Calu3 (cell line): ENCODE measurements around the gene DNAJB5. TPM values are rescaled to one million over a fixed set of nuclear protein-coding genes. Genes with fewer than 3 reads are reported as not detected.
A peak's percentile ranks its signal among the peaks of the same experiment; 100 is the strongest.

ENCODE experiments used
- BruUV-seq: library from RNA; stranded (reverse); fragments of 400-500 nt; replicated peaks from 2 replicates; lab custom pipeline; 2021; lab: Mats Ljungman, UMichigan
- CTCF ChIA-PET: fragments of 300-600 bp; sonication (Branson Sonifier 250); formaldehyde crosslinking; loops from one replicate; lab custom pipeline; 2022; ENCODE audit warnings: antibody characterized with exemption; lab: Charles Lee
- DNase-seq: peaks from one replicate; pipeline ENCODE4 v3.0.0; 2022
- H3K27ac Mint-ChIP-seq: one replicate; pipeline ENCODE4 v1.8.0; 2022; ENCODE audit warnings: mixed read lengths; ENCODE audit not compliant: unreplicated experiment
- H3K27me3 Mint-ChIP-seq: one replicate; pipeline ENCODE4 v1.8.0; 2022; ENCODE audit warnings: mixed read lengths; ENCODE audit not compliant: unreplicated experiment
- H3K36me3 Mint-ChIP-seq: one replicate; pipeline ENCODE4 v1.8.0; 2022; ENCODE audit warnings: mild to moderate bottlenecking, moderate library complexity, mixed read lengths; ENCODE audit not compliant: insufficient read depth, unreplicated experiment
- H3K4me1 Mint-ChIP-seq: one replicate; pipeline ENCODE4 v1.8.0; 2022; ENCODE audit warnings: mild to moderate bottlenecking, low read depth, mixed read lengths; ENCODE audit not compliant: unreplicated experiment
- H3K4me3 Mint-ChIP-seq: one replicate; pipeline ENCODE4 v1.8.0; 2022; ENCODE audit warnings: mild to moderate bottlenecking, low read depth, moderate library complexity, mixed read lengths; ENCODE audit not compliant: unreplicated experiment
- H3K9me3 Mint-ChIP-seq: one replicate; pipeline ENCODE4 v1.8.0; 2022; ENCODE audit warnings: low read depth, mixed read lengths; ENCODE audit not compliant: unreplicated experiment
- intact Hi-C: fragments of 100-400 bp; cut with micrococcal nuclease; formaldehyde crosslinking; loops from one replicate; pipeline ENCODE4 v1.10.0; 2022; ENCODE audit not compliant: unreplicated experiment
- total RNA-seq: library from RNA; stranded (reverse); gene quantifications from 2 replicates; pipeline ENCODE4 v1.2.3, GENCODE V29; 2022
- TF ChIP-seq, protein P1 (sequence below): fragments of 200-600 bp; IDR thresholded peaks from one replicate; pipeline ENCODE4 v1.8.0; 2022; ENCODE audit warnings: antibody characterized with exemption; ENCODE audit not compliant: unreplicated experiment

DNAJB5 gene
- total RNA-seq, 1 experiment from 2014 or later: 3.1 TPM

DNA sequence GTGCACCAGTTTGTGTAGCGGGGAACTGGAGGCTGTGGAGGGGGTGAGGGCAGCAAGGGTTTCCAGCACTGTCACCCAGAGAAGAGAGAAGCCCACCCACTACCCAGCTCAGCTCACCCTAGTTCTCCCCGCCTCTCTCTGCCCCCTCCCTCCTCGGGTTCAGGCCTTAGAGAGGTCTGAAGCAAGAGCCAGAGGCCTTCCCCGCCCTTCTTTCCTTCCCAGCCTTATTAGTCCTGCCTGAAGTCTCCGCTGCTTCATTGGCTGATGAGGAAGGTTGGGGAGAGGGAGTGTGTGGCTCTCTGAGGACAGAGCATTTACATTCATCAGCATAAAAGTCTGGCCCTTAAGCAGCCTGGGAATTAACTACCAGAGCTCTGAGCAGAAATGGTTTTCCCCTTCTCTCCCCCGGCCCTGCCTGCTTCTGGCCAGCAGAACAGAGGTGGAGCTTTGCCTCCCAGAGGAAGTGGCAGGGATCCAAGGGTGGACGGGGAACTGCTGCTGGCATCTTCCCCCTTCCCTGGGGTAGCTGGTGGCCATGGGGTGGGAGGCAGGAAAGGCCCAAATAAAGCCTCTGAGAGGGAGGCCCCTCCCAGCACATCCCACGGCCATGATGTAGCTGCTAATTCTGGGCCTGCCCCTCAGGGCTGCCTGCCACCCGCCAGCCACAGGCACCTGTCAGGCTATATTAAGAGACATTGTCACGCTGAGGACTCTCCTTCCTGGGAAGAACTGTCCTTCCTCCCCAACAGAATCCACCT lies 4.1 kb downstream of the DNAJB5 start:
- CTCF ChIA-PET: interaction anchor here (1.0 to 2.7 kb wide), 3 partner anchors 57 to 94 kb away, joined by 3 to 27 read pairs (median 3); no protein-coding TSS in a partner anchor
- intact Hi-C loops: no loop called here
- no peak for DNase-seq
- H3K4me1 Mint-ChIP-seq: peaks cover 13% of the 10 kb centered on the region
- H3K36me3 Mint-ChIP-seq: peaks cover 55% of the 10 kb centered on the region
- no TSS peak for BruUV-seq
- peak overlapping the region; percentile 51 for H3K27ac Mint-ChIP-seq
- H3K9me3 Mint-ChIP-seq: no peaks in the 10 kb centered on the region
- TF ChIP-seq, protein P1, sequence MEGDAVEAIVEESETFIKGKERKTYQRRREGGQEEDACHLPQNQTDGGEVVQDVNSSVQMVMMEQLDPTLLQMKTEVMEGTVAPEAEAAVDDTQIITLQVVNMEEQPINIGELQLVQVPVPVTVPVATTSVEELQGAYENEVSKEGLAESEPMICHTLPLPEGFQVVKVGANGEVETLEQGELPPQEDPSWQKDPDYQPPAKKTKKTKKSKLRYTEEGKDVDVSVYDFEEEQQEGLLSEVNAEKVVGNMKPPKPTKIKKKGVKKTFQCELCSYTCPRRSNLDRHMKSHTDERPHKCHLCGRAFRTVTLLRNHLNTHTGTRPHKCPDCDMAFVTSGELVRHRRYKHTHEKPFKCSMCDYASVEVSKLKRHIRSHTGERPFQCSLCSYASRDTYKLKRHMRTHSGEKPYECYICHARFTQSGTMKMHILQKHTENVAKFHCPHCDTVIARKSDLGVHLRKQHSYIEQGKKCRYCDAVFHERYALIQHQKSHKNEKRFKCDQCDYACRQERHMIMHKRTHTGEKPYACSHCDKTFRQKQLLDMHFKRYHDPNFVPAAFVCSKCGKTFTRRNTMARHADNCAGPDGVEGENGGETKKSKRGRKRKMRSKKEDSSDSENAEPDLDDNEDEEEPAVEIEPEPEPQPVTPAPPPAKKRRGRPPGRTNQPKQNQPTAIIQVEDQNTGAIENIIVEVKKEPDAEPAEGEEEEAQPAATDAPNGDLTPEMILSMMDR: no peak
- H3K27me3 Mint-ChIP-seq: peaks cover 13% of the 10 kb centered on the region
- no peak overlapping the region for H3K4me3 Mint-ChIP-seq

DNA sequence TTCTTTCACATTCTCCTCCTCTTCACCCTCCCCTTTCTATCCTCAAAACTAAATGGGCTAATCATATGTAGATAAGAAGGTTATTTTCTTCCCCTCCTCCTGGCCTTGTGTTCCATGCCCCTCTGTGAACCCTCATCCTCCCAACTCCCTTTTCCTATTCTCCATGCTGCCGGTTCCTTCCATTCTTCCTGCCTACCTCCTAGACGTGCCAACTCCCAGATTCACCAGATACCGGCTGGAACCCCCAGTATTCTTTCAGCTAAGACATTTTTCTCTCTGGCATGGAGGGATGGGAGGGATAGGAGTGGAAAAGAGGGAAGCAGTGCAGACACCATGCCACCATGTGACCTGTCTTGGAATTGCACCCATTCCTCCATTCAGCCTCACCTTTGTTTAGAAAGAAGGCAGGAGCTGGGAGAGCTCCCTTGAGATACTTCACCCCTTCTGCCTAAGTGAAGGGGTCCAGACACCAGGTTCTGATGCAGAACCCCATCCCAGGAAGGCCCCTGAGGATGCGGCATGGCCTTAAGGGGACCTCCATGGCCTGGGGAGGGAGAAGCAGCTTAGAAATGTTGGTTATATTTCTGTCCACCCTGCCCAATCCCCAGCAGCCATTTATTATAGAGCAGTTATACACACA lies 4.8 kb downstream of the DNAJB5 start:
- peak overlapping the region; percentile 51 for H3K27ac Mint-ChIP-seq
- peaks cover 8% of the 10 kb centered on the region for H3K4me1 Mint-ChIP-seq
- no peaks in the 10 kb centered on the region for H3K9me3 Mint-ChIP-seq
- H3K36me3 Mint-ChIP-seq: peaks cover 48% of the 10 kb centered on the region
- H3K27me3 Mint-ChIP-seq: peaks cover 6% of the 10 kb centered on the region
- CTCF ChIA-PET: interaction anchor here (1.0 to 2.7 kb wide), 3 partner anchors 57 to 95 kb away, joined by 3 to 27 read pairs (median 3); no protein-coding TSS in a partner anchor
- BruUV-seq: no TSS peak
- DNase-seq: peak; percentile 39
- no peak overlapping the region for H3K4me3 Mint-ChIP-seq
- TF ChIP-seq, protein P1: peak; percentile 44
- intact Hi-C loops: no loop called here

DNA sequence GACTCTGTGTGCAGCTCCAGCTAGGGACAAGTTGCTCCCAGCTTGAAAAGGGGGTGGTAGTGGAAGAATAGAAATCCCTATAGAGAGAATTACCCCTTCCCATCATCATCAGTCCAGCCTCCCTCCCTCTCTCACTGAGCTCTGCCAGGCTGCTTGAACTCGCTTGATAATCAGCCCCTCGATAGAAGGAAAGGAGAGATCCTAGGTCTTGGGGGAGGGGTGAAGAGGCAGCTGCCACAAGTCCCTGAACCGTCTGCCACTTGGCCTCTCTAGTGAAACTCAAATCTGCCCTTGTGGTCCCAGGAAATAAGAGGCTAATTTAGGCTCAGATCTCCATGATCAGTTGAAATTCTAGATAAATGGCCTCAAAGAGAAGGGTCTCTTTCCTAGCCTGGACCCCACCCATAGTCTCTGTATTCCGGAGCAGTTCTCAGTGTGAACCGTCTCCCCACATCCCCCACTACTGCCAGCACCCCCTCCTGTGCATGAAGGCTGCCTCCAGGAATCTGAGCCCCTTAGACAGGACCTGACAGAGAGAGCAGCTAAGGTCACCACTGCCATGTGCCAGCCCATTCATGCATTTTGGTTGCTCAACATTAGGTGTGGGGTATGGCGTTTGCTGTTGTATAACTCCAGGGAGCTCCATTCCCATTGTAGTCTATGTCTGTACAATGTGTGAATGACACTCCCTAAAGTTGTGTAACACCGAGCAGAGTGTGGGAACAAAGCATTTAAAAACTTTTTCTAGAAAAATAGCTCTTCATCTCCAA lies 5.5 kb downstream of the DNAJB5 start:
- TF ChIP-seq, protein P1: no peak
- intact Hi-C loops: no loop called here
- Mint-ChIP-seq H3K9me3 (no peaks in the 10 kb centered on the region), H3K4me1 (peaks cover 8% of the 10 kb centered on the region), H3K27ac (no peak overlapping the region), H3K36me3 (peaks cover 41% of the 10 kb centered on the region), H3K4me3 (no peak overlapping the region), H3K27me3 (no peaks in the 10 kb centered on the region)
- DNase-seq: no peak
- CTCF ChIA-PET: interaction anchor here (1.0 to 2.7 kb wide), 3 partner anchors 56 to 96 kb away, joined by 3 to 27 read pairs (median 3); no protein-coding TSS in a partner anchor
- no TSS peak for BruUV-seq

DNA sequence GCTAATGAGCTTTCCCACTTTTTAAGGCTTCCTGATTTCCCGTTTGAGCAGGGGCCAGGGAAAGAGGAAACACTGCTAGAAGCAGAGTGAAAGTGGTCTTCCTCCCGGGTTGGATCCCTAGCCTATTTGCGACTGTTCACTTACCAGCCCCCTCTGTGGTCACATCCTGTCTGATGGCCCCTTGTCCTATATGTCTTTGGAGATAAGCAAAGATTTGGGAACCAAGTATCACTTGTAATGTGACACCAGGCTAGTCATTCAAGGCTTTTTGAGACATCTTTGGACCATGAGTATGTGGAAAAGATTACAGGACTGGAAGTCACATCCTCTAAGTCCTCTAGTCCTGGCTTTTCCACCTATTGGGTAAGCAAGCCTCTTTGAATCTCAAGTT lies 6.1 kb downstream of the DNAJB5 start:
- Mint-ChIP-seq H3K4me1 (peaks cover 8% of the 10 kb centered on the region), H3K9me3 (no peaks in the 10 kb centered on the region), H3K27ac (no peak overlapping the region), H3K27me3 (no peaks in the 10 kb centered on the region), H3K36me3 (peaks cover 35% of the 10 kb centered on the region), H3K4me3 (no peak overlapping the region)
- intact Hi-C loops: no loop called here
- no peak for DNase-seq
- BruUV-seq: no TSS peak
- CTCF ChIA-PET: interaction anchor here (2.7 kb wide), 1 partner anchor 96 kb away, joined by 27 read pairs; no protein-coding TSS in a partner anchor
- TF ChIP-seq, protein P1: no peak
